Measurements from ENCODE around the gene EHMT2. TPM values are rescaled to one million over a fixed set of nuclear protein-coding genes. Genes with fewer than 3 reads are reported as not detected.
A peak's percentile ranks its signal among the peaks of the same experiment; 100 is the strongest.

Gene EHMT2
- total and polyA plus RNA-seq, 2 of the 8 experiments (the other 6 are each of a cell fraction or from before 2014, with no cell fraction given): 125 to 177 TPM

GRCh38 chr6:31878726-31879125, 18.8 kb downstream of the EHMT2 start, which contains the start of gene SLC44A4 (continued):
- peak; percentile 64 for TF ChIP-seq CREB1 (IDR thresholded peaks at IDR 0.05)
- peak; percentile 75 for TF ChIP-seq E2F6 (IDR thresholded peaks at IDR 0.05)
- TF ChIP-seq GABPA (IDR thresholded peaks at IDR 0.05; ENCODE audit: borderline replicate concordance, insufficient read depth, low read length): no peak
- TF ChIP-seq CBX8 (IDR thresholded peaks at IDR 0.05; ENCODE audit: borderline replicate concordance, low read depth, low read length): no peak
- no peak for TF ChIP-seq USF2 (IDR thresholded peaks at IDR 0.05; ENCODE audit: low read length)
- TF ChIP-seq CEBPB (IDR thresholded peaks at IDR 0.05; ENCODE audit: low read depth, low read length): no peak

All from H1 (cell line).